Stimulated activated CD4-positive, alpha-beta T cell treated with anti-CD3 and anti-CD28 coated beads, TNF-alpha, amount 100 ng/mL, for 48 hours (primary cell): Measurements from ENCODE around the gene CDH4.

Source experiments
- DNase-seq, 3 donors: peaks; one replicate each; pipeline ENCODE4 v3.0.0-alpha.2; 2020; ENCODE audit warnings: low read depth in 3 of 3

CDH4 gene

DNA sequence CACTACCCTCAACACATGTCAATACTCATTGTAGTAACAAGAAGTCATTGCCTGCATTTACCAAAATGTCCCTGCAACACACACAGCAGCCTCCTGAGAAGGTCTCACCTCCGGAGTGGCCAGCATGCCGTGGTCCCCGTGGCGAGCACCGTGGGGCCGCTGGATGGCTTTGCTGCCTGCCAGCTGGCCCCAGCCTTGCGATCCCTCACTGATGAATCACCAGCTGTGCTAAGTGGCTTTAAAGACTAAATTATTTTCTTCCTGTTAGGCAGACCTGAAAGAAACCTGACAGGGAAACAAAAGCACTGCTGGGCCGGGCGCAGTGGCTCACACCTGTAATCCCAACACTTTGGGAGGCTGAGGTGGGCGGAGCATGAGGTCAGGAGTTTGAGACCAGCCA, 306.7 kb downstream of the CDH4 start:
- DNase-seq: no peak

GRCh38 chr20:61559706-61560315, 307.8 kb downstream of the CDH4 start:
- no peak for DNase-seq

- DNase-seq: no peak
These were observed 308.3 kb downstream of the CDH4 start for GRCh38 chr20:61560361-61560853.

GRCh38 chr20:61561111-61561830, 309.2 kb downstream of the CDH4 start:
- DNase-seq: no peak

- no peak for DNase-seq
These were observed 310.4 kb downstream of the CDH4 start for GRCh38 chr20:61562491-61562890.

GRCh38 chr20:61562897-61563504, 310.9 kb downstream of the CDH4 start:
- DNase-seq: no peak

DNA sequence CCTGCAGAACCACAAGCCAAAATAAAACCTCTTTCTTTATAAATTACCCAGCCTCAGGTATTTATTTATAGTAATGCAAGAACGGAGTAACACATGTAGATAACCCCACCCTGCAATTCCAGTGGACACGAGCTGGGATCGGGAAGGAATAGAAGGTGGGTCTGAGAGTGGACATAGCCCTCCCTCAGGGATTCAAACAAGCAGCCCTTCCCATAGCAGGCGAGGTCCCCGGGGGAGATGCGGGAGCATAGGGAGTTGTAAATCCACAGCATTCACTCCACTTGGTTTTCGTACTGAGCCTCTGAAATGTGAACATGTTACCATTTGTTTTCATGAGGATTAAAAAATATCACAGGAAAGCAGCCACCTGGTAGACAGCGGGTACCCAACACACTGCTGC, 312.6 kb downstream of the CDH4 start:
- no peak for DNase-seq

GRCh38 chr20:61565791-61566190, 313.7 kb downstream of the CDH4 start:
- no peak for DNase-seq

- DNase-seq: no peak
These were observed 314.6 kb downstream of the CDH4 start for GRCh38 chr20:61566691-61567090.

DNA sequence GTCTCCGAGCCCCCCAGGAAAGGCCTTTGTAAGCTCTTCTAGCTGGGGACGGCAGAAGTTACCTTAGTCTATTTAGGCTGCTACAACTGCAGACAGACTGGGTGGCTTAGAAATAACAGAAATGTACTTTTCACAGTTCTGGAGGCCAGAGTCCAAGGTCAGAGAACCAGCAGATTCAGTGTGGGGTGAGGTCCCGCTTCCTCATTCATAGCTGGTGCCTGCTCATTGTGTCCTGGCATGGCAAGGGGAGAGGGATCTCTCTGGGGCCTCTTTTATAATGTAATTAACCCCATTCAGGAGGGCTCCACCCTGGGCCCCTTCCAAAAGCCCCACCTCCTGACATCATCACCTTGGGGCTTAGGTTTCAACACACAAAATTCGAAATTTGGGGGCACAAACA, 315.1 kb downstream of the CDH4 start:
- DNase-seq: no peak

DNA sequence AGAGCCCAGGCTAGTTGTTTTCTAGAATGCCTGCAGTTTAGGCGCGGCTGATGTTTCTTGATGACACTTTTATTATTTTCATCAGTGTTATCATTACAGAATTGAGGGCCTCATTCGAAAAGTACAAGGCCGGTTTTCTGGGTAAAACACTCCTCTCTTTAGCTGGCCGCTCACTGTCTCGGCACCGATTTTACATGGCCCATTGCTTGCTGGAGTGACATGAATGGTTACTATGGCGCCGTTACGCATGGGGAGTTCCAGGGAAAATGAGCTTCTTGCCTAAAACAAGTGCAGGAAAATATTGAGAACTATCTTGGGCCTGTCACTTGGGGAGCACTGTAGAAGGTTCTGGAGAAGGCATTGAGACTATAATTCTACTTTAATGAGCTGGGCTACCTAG, 317.8 kb downstream of the CDH4 start:
- no peak for DNase-seq

GRCh38 chr20:61570646-61571195, 318.7 kb downstream of the CDH4 start:
- DNase-seq: no peak

GRCh38 chr20:61571221-61571620, 319.2 kb downstream of the CDH4 start:
- DNase-seq: no peak

DNA sequence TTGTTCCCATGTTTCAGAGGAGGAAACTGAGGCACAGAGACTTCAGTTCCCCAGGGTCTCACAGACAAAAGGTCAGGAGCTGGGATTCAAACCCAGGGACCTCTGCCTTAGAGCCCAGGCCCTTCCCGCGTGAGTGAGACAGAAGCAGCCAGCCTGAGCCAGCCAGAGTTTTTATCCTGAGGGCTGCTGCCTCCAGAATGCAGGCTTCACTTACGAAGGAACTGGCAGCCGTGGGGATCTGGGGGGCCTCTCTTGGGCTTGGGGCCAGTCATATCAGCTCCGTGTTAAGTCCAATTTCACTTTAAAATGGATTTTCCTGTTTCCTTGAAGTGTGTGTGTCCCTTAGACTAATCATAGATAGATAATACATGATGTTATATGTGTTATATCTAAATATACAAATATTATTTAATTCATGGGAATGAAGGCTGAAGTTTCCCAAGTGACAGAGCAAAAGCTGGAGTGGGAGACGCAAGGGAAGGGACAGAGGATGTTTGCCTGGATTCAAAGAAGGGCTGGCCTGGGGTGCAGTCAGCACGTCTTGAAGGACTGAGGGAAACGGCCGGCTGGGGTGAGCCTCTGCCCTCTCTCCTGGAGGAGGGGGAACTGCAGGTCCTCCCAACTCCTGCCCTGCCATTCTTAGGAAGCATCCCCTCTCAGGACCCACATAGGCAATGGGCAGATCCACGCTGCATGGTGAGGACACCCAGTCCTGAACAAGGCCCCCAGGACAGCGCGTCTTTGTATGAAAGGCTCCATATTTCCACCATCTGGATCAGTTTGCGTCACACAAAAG, 320.1 kb downstream of the CDH4 start:
- DNase-seq: no peak

GRCh38 chr20:61572789-61573188, 320.7 kb downstream of the CDH4 start:
- DNase-seq: no peak

GRCh38 chr20:61573415-61574305, 321.6 kb downstream of the CDH4 start:
- no peak for DNase-seq

- no peak for DNase-seq
These were observed 323.3 kb downstream of the CDH4 start for GRCh38 chr20:61575151-61575937.

- no peak for DNase-seq
These were observed 324.3 kb downstream of the CDH4 start for GRCh38 chr20:61576372-61576771.

DNA sequence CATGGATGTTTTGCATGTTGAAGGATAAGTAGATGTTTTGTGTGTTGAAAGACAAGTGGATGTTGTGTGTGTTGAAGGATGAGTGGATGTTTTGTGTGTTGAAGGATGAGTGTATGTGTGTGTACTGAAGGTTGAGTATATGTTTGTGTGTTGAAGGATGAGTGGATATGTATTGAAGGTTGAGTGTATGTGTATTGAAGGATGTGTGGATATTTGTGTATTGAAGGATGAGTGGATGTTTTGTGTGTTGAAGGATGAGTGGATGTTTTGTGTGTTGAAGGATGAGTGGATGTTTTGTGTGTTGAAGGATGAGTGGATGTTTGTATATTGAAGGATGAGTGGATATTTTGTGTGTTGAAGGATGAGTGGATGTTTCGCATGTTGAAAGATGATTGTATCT, 325.0 kb downstream of the CDH4 start:
- DNase-seq: no peak

DNA sequence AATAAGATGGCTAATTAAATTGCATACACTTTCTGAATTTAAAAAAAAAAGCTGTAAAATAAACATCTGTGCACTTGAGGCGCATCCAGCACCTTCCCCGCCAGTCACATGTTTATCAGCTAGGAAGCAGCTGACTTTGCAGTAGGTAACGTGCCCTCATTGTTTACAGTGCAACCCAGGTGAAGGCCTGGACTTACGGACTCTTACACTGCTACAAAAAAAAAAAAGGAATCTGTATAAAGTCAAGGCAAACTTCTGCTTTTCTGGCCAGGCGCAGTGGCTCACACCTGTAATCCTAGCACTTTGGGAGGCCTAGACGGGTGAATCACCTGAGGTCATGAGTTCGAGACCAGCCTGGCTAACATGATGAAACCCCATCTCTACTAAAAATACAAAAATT, 327.8 kb downstream of the CDH4 start:
- DNase-seq: no peak
